ENCODE results near the gene NIT2. TPM values are rescaled to one million over a fixed set of nuclear protein-coding genes. Genes with fewer than 3 reads are reported as not detected.
"Not testable (repeated sequence)": the region's sequence is repeated elsewhere in the genome, so short reads cannot be mapped to it uniquely, and the experiment has no call there.

Gene NIT2
- polyA plus RNA-seq, 1 donor = 78.8 TPM

DNA sequence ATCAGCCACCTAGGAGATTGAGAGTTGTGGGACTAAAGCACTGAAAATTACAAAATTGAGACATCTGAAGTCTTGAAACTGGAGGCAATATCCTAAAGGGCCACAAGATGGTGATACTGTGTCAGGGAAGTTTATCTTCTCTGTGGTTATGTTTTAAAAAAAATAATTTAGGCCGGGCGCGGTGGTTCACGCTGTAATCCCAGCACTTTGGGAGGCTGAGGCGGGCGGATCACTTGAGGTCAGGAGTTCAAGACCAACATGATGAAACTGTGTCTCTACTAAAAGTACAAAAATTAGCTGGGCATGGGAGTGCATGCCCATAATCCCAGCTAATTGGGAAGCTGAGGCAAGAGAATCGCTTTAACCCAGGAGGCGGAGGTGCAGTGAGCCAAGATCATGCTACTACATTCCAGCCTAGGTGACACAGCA, 17.9 kb upstream of the NIT2 start:
- no peaks in the 10 kb centered on the region for H3K27me3 ChIP-seq (ENCODE audit: control insufficient read depth, insufficient read depth, low read length)
- H3K4me1 ChIP-seq (ENCODE audit: control insufficient read depth, insufficient read depth, low read length) = no peaks in the 10 kb centered on the region
- DNase-seq = peak; percentile 26 to 33
- no peaks in the 10 kb centered on the region for H3K9me3 ChIP-seq (ENCODE audit: control insufficient read depth, low read depth, low read length)
- no CpG with 5 or more reads among the region's 8 CpGs for WGBS (ENCODE audit: insufficient coverage, low lambda C conversion rate)
- peaks cover 28% of the 10 kb centered on the region for H3K36me3 ChIP-seq (ENCODE audit: control insufficient read depth, insufficient read depth, low read length)
- no peak overlapping the region for H3K4me3 ChIP-seq (ENCODE audit: low read length)
- H3K27ac ChIP-seq (ENCODE audit: low read length) = no peak overlapping the region

DNA sequence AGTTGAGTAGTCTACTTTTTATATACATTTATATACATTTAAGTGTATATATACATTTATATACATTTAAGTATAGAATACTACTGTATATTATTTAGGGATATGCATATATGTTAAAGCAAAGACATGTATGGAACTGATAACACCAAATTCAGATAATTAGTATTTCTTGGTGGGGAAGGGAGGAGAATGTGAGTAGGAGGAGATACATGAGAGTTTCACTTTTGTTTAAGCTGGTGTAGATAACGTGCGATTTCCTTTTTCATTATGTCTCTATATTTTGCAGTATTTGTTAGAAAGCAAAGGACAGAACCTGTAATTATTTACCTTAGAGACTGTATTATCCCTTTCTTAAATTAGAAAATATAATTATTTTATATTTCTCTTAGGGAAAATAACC, 16.6 kb upstream of the NIT2 start:
- no peak overlapping the region for H3K27ac ChIP-seq (ENCODE audit: low read length)
- DNase-seq = no peak
- no peaks in the 10 kb centered on the region for H3K4me1 ChIP-seq (ENCODE audit: control insufficient read depth, insufficient read depth, low read length)
- H3K9me3 ChIP-seq (ENCODE audit: control insufficient read depth, low read depth, low read length) = no peaks in the 10 kb centered on the region
- no CpG with 5 or more reads among the region's 2 CpGs for WGBS (ENCODE audit: insufficient coverage, low lambda C conversion rate)
- H3K4me3 ChIP-seq (ENCODE audit: low read length) = no peak overlapping the region
- peaks cover 28% of the 10 kb centered on the region for H3K36me3 ChIP-seq (ENCODE audit: control insufficient read depth, insufficient read depth, low read length)
- H3K27me3 ChIP-seq (ENCODE audit: control insufficient read depth, insufficient read depth, low read length) = no peaks in the 10 kb centered on the region

DNA sequence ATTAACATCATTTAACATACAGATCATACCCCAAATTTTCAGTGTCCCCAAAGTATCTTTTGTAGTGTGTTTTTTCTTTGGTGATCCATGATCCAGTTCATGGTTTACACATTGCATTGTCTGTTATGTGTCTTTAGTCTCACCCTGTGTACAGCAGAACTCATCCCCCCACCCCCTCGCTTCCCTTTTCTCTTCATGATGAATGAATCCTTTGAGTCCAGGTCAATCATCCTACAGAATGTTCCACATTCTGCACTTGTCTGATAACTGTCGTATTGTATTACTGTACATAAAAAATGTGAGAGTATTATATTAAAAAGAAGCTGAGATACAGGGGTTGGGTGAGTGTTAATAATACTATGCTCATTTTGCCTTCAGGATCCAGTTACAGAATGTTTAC, 14.6 kb upstream of the NIT2 start:
- no peak overlapping the region for H3K27ac ChIP-seq (ENCODE audit: low read length)
- H3K9me3 ChIP-seq (ENCODE audit: control insufficient read depth, low read depth, low read length) = no peaks in the 10 kb centered on the region
- no peak for DNase-seq
- H3K4me1 ChIP-seq (ENCODE audit: control insufficient read depth, insufficient read depth, low read length) = no peaks in the 10 kb centered on the region
- peaks cover 22% of the 10 kb centered on the region for H3K36me3 ChIP-seq (ENCODE audit: control insufficient read depth, insufficient read depth, low read length)
- no peak overlapping the region for H3K4me3 ChIP-seq (ENCODE audit: low read length)
- no CpG with 5 or more reads among the region's 2 CpGs for WGBS (ENCODE audit: insufficient coverage, low lambda C conversion rate)
- no peaks in the 10 kb centered on the region for H3K27me3 ChIP-seq (ENCODE audit: control insufficient read depth, insufficient read depth, low read length)

DNA sequence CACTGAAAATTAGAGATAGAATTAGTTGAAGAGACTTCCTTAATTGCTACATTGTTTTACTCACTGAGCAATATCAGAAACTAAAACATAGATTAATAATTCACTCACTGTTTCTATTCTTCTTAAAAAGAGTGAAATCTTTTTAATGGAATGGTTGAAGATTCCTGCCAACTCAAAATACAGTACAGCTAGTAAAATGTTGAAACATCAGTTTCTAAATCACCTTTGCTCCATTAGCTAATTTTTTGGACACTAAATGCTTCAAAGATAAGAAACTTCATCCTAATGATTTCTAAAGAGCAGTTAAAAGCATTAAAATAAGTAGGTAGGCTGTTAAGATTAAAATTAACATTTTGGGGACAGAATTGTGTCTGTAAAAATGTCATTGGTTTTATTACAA, 10.5 kb upstream of the NIT2 start:
- Histone ChIP-seq H3K27ac (ENCODE audit: low read length) (no peak overlapping the region), H3K36me3 (ENCODE audit: control insufficient read depth, insufficient read depth, low read length) (peaks cover 26% of the 10 kb centered on the region), H3K9me3 (ENCODE audit: control insufficient read depth, low read depth, low read length) (no peaks in the 10 kb centered on the region), H3K27me3 (ENCODE audit: control insufficient read depth, insufficient read depth, low read length) (no peaks in the 10 kb centered on the region), H3K4me1 (ENCODE audit: control insufficient read depth, insufficient read depth, low read length) (no peaks in the 10 kb centered on the region), H3K4me3 (ENCODE audit: low read length) (no peak overlapping the region)
- DNase-seq = no peak

DNA sequence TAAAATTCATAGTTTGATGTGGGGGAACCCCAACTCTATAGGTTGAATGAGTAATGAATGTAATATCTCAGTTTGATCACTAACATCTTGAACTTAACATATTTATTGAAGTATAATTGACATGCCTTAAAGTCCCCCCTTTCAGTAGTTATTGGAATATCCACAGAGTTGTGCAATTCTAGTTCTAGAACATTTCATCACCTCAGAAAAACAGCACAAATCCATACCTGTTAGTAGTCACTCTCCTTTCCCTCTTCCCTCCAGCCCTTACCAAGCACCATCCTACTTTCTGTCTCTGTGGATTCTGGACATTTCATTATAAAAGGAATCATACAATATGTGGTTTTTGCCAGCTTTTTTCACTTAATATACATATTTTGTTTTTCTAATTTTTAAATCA, 8.7 kb upstream of the NIT2 start:
- H3K27ac ChIP-seq (ENCODE audit: low read length) = no peak overlapping the region

DNA sequence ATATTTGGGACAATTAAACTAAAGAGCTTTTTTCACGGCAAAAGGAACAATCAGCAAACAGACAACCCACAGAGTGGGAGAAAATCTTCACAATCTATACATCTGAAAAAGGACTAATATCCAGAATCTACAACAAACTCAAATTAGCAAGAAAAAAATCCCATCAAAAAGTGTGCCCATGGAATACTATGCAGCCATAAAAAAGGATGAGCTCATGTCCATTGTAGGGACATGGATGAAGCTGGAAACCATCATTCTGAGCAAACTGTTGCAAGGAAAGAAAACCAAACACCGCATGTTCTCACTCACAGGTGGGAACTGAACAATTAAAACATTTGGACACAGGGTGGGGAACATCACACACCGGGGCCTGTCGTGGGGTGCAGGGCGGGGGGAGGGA, 7.2 kb upstream of the NIT2 start:
- H3K4me3 ChIP-seq (ENCODE audit: low read length); DNase-seq; H3K9me3 ChIP-seq (ENCODE audit: control insufficient read depth, low read depth, low read length); H3K27me3 ChIP-seq (ENCODE audit: control insufficient read depth, insufficient read depth, low read length); H3K4me1 ChIP-seq (ENCODE audit: control insufficient read depth, insufficient read depth, low read length); H3K36me3 ChIP-seq (ENCODE audit: control insufficient read depth, insufficient read depth, low read length); H3K27ac ChIP-seq (ENCODE audit: low read length): not testable (repeated sequence)
- WGBS (ENCODE audit: insufficient coverage, low lambda C conversion rate) = no CpG with 5 or more reads among the region's 5 CpGs

More for the DNA sequence above, 8.7 kb upstream of the NIT2 start:
- Histone ChIP-seq H3K36me3 (ENCODE audit: control insufficient read depth, insufficient read depth, low read length) (peaks cover 17% of the 10 kb centered on the region), H3K4me3 (ENCODE audit: low read length) (no peak overlapping the region), H3K4me1 (ENCODE audit: control insufficient read depth, insufficient read depth, low read length) (no peaks in the 10 kb centered on the region), H3K27me3 (ENCODE audit: control insufficient read depth, insufficient read depth, low read length) (no peaks in the 10 kb centered on the region), H3K9me3 (ENCODE audit: control insufficient read depth, low read depth, low read length) (no peaks in the 10 kb centered on the region)
- no peak for DNase-seq

DNA sequence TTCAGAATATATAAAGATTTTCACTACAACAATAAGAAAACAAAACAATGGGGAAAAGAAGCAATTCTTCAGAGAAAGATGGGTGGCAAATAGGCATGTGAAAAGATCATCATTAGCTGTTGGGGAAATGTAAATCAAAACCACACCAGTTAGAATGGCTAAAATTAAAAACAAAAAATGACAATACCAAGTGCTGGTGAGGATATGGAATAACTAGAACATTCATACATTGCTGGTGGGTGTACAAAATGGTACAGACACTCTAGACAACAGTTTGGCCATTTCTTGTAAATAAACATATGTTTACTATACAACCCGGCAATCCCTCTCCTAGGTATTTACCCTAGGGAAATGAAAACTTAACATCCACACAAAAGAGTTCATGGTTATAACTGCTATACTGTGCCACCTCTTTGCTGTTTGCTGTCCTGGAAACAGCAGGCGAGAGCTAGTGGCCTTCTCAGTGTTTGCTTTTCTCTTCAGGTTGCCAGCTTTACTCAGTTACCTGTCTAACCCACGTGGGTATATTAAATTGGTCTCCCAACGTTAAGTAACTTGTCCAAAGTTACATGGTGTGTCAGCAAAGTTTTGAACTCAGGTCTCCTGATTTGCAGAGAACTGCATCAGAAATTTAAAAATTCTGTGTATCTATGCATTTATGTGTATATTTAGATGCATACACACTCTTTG, 4.6 kb upstream of the NIT2 start:
- Histone ChIP-seq H3K27me3 (ENCODE audit: control insufficient read depth, insufficient read depth, low read length) (no peaks in the 10 kb centered on the region), H3K36me3 (ENCODE audit: control insufficient read depth, insufficient read depth, low read length) (peaks cover 7% of the 10 kb centered on the region), H3K4me3 (ENCODE audit: low read length) (no peak overlapping the region), H3K4me1 (ENCODE audit: control insufficient read depth, insufficient read depth, low read length) (peaks cover 5% of the 10 kb centered on the region), H3K27ac (ENCODE audit: low read length) (no peak overlapping the region), H3K9me3 (ENCODE audit: control insufficient read depth, low read depth, low read length) (no peaks in the 10 kb centered on the region)
- DNase-seq = no peak
- WGBS (ENCODE audit: insufficient coverage, low lambda C conversion rate) = 63% methylated on average over 3 of the region's 4 CpGs

DNA sequence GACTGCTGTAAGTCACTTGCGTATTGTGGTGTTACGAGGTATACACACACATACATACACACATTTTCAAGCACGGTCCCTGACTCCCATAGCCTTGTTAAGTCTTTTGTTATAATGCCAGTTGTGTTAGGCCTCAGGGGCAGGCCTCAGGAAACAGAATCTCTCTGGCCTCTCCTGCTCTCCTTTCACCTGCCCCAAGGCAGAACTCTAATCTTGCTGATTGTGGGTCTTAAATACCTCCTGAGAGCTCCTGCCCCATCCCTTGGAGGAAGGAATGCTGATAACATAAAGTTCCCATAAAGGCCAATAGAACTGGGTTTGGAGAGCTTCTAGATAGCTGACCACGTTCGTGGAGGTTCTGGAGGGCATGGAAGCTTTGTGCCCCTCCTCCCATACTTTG, 3.9 kb upstream of the NIT2 start:
- no peak for DNase-seq
- H3K36me3 ChIP-seq (ENCODE audit: control insufficient read depth, insufficient read depth, low read length) = peaks cover 5% of the 10 kb centered on the region
- H3K4me1 ChIP-seq (ENCODE audit: control insufficient read depth, insufficient read depth, low read length) = peaks cover 10% of the 10 kb centered on the region
- no peak overlapping the region for H3K4me3 ChIP-seq (ENCODE audit: low read length)
- no CpG with 5 or more reads among the region's 5 CpGs for WGBS (ENCODE audit: insufficient coverage, low lambda C conversion rate)
- no peak overlapping the region for H3K27ac ChIP-seq (ENCODE audit: low read length)
- H3K27me3 ChIP-seq (ENCODE audit: control insufficient read depth, insufficient read depth, low read length) = no peaks in the 10 kb centered on the region
- no peaks in the 10 kb centered on the region for H3K9me3 ChIP-seq (ENCODE audit: control insufficient read depth, low read depth, low read length)

DNA sequence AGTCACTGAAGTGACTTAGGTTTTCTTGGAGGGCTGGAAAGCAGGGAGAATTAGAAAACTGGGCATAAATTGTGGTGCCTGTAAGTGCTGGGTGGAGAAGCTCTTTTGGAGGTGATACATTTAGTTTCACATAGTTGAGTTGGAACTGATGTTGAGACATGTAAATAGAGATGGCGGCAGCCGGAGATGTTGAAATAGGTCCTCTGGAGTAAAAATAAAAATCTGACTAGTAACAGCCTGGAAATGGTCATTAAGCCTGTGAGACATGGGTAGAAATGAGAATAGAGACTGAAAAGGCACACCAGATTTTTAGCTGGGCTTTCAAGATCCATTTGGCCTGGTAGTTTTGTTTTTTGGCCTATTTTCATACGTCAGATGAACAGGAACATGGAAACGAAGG, 2.9 kb upstream of the NIT2 start:
- no peak overlapping the region for H3K4me3 ChIP-seq (ENCODE audit: low read length)
- WGBS (ENCODE audit: insufficient coverage, low lambda C conversion rate) = 92% methylated on average over 4 of the region's 4 CpGs
- H3K9me3 ChIP-seq (ENCODE audit: control insufficient read depth, low read depth, low read length) = no peaks in the 10 kb centered on the region
- DNase-seq = no peak
- no peaks in the 10 kb centered on the region for H3K27me3 ChIP-seq (ENCODE audit: control insufficient read depth, insufficient read depth, low read length)
- peaks cover 17% of the 10 kb centered on the region for H3K4me1 ChIP-seq (ENCODE audit: control insufficient read depth, insufficient read depth, low read length)
- H3K36me3 ChIP-seq (ENCODE audit: control insufficient read depth, insufficient read depth, low read length) = peaks cover 2% of the 10 kb centered on the region
- no peak overlapping the region for H3K27ac ChIP-seq (ENCODE audit: low read length)

DNA sequence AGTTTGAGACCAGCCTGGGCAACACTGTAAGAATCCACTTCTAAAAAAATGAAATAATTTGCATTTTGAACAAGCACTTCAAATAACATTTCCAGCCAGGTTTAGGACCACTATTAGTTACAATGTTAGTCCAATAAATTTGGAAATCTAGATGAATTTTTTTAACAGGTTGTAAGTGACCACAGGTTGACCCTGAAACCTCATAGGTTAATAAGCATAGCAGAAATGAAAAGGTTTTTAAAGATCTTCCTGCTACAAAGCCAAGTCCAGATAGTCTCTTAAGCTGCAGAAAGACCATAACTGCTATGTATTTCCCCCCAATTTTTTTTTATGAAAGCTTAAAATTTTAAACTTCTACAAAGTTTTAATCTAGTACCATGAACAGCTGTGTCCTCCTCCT, 1.5 kb upstream of the NIT2 start:
- DNase-seq = no peak
- H3K27ac ChIP-seq (ENCODE audit: low read length) = no peak overlapping the region

DNA sequence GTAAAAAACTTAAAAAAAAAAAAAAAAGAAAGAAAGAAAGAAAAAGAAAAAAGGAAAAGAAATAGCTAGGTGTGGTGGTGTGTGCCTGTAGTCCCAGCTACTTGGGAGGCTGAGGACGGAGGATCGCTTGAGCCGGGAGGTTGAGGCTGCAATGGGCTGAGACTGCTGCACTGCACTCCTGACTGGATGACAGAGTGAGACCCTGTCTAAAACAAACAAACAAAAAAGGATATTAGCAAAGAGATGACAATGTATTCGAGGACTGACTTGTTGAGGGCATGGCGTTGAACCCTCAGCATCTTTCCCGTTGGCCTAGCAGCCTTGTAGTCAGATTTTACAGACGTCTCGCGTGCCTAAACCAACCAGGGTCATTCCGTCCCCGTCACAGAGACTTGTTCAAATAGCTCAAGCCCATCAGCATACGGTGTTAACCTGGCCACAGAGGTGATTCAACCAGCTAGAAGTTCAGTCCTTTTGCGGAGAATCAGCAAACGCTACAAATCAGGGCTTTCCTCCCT, 528 bp upstream of the NIT2 start:
- Histone ChIP-seq H3K4me3 (ENCODE audit: low read length) (peak overlapping the region; percentile 41), H3K9me3 (ENCODE audit: control insufficient read depth, low read depth, low read length) (no peaks in the 10 kb centered on the region), H3K27me3 (ENCODE audit: control insufficient read depth, insufficient read depth, low read length) (no peaks in the 10 kb centered on the region), H3K27ac (ENCODE audit: low read length) (peak overlapping the region; percentile 95), H3K4me1 (ENCODE audit: control insufficient read depth, insufficient read depth, low read length) (peaks cover 28% of the 10 kb centered on the region), H3K36me3 (ENCODE audit: control insufficient read depth, insufficient read depth, low read length) (no peaks in the 10 kb centered on the region)
- no peak for DNase-seq
- 100% methylated on average over 1 of the region's 14 CpGs for WGBS (ENCODE audit: insufficient coverage, low lambda C conversion rate)

More for the DNA sequence above, 1.5 kb upstream of the NIT2 start:
- H3K9me3 ChIP-seq (ENCODE audit: control insufficient read depth, low read depth, low read length) = no peaks in the 10 kb centered on the region
- peaks cover 24% of the 10 kb centered on the region for H3K4me1 ChIP-seq (ENCODE audit: control insufficient read depth, insufficient read depth, low read length)
- no peaks in the 10 kb centered on the region for H3K36me3 ChIP-seq (ENCODE audit: control insufficient read depth, insufficient read depth, low read length)
- H3K27me3 ChIP-seq (ENCODE audit: control insufficient read depth, insufficient read depth, low read length) = no peaks in the 10 kb centered on the region
- no peak overlapping the region for H3K4me3 ChIP-seq (ENCODE audit: low read length)
